ENCODE measurements around the gene TEN1.

DNA sequence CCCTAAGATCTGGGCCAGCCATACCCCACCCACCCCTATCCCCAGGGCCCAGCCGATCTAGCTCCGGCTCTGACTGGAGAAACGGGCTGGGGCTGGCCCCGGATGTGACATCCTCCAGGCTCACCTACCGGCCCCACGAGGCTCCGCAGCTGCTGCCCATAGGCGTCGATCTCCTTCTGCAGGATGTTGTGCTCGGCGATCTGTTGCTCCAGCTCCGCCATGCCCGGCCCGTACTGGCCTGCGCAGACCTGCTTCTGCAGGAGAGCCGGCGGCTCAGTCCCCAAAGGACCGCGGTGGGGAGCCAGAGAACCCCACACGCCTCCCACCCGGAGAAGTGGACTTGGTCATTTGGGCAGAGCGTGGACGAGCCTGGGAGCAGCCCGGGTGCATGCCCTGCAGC is 43.2 kb downstream of the TEN1 start:
- TF ChIP-seq EP300 (IDR thresholded peaks at IDR 0.05) = no peak
- no peak for TF ChIP-seq POLR2AphosphoS5 (IDR thresholded peaks at IDR 0.05)

All from stomach (tissue), 4 donors.